Measurements from ENCODE around the gene MIB2.

- TF ChIP-seq, protein P1, sequence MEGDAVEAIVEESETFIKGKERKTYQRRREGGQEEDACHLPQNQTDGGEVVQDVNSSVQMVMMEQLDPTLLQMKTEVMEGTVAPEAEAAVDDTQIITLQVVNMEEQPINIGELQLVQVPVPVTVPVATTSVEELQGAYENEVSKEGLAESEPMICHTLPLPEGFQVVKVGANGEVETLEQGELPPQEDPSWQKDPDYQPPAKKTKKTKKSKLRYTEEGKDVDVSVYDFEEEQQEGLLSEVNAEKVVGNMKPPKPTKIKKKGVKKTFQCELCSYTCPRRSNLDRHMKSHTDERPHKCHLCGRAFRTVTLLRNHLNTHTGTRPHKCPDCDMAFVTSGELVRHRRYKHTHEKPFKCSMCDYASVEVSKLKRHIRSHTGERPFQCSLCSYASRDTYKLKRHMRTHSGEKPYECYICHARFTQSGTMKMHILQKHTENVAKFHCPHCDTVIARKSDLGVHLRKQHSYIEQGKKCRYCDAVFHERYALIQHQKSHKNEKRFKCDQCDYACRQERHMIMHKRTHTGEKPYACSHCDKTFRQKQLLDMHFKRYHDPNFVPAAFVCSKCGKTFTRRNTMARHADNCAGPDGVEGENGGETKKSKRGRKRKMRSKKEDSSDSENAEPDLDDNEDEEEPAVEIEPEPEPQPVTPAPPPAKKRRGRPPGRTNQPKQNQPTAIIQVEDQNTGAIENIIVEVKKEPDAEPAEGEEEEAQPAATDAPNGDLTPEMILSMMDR (IDR thresholded peaks at IDR 0.05; ENCODE audit: insufficient read depth, low read length), result no peak
- TF ChIP-seq, protein P2, sequence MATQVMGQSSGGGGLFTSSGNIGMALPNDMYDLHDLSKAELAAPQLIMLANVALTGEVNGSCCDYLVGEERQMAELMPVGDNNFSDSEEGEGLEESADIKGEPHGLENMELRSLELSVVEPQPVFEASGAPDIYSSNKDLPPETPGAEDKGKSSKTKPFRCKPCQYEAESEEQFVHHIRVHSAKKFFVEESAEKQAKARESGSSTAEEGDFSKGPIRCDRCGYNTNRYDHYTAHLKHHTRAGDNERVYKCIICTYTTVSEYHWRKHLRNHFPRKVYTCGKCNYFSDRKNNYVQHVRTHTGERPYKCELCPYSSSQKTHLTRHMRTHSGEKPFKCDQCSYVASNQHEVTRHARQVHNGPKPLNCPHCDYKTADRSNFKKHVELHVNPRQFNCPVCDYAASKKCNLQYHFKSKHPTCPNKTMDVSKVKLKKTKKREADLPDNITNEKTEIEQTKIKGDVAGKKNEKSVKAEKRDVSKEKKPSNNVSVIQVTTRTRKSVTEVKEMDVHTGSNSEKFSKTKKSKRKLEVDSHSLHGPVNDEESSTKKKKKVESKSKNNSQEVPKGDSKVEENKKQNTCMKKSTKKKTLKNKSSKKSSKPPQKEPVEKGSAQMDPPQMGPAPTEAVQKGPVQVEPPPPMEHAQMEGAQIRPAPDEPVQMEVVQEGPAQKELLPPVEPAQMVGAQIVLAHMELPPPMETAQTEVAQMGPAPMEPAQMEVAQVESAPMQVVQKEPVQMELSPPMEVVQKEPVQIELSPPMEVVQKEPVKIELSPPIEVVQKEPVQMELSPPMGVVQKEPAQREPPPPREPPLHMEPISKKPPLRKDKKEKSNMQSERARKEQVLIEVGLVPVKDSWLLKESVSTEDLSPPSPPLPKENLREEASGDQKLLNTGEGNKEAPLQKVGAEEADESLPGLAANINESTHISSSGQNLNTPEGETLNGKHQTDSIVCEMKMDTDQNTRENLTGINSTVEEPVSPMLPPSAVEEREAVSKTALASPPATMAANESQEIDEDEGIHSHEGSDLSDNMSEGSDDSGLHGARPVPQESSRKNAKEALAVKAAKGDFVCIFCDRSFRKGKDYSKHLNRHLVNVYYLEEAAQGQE (IDR thresholded peaks at IDR 0.05; ENCODE audit: insufficient replicate concordance, low read depth), result no peak
- TF ChIP-seq POLR2AphosphoS5 (IDR thresholded peaks at IDR 0.05; ENCODE audit: low read depth) (no peak), GABPA (IDR thresholded peaks at IDR 0.05; ENCODE audit: low read depth) (no peak), SPI1 (IDR thresholded peaks at IDR 0.05; ENCODE audit: borderline replicate concordance, low read depth) (no peak)
Observed at GRCh38 chr1:1609822-1610485, 5.3 kb upstream of the MIB2 start.

Measured in HL-60 (cell line).